OCI-LY7 (cell line): ENCODE results near the gene LPCAT3. TPM values are rescaled to one million over a fixed set of nuclear protein-coding genes. Genes with fewer than 3 reads are reported as not detected.

Experiments used
- BruUV-seq: library from RNA; stranded (reverse); fragments of 400-500 nt; replicated peaks from 2 replicates; lab custom pipeline; 2021; lab: Mats Ljungman, UMichigan
- CTCF ChIA-PET: fragments of 300-600 bp; sonication (Branson Sonifier 250); formaldehyde crosslinking; loops from one replicate; lab custom pipeline; 2022; ENCODE audit warnings: antibody characterized with exemption; ENCODE audit not compliant: unreplicated experiment; lab: Charles Lee
- POLR2A ChIA-PET: fragments of 300-600 bp; sonication (Branson Sonifier 250); formaldehyde crosslinking; loops from one replicate; lab custom pipeline; 2022; ENCODE audit warnings: antibody characterized with exemption; lab: Charles Lee
- DNase-seq: peaks from one replicate; pipeline ENCODE4 v3.0.0-alpha.2; 2015; ENCODE audit warnings: low spot score
- H2AFZ ChIP-seq: fragments of 200-600 bp; sonication (generic), shearing (Covaris generic); 2 replicates; pipeline ENCODE4 v1.6.1; 2014; ENCODE audit warnings: mild to moderate bottlenecking, antibody characterized with exemption, low read length, moderate library complexity
- H3K27ac ChIP-seq: fragments of 200-600 bp; sonication (generic); 2 replicates; pipeline ENCODE4 v1.5.1; 2014; ENCODE audit warnings: mixed run types, low read depth, mild to moderate bottlenecking, moderate library complexity, low read length, inconsistent platforms; ENCODE audit not compliant: poor library complexity, severe bottlenecking
- H3K36me3 ChIP-seq: fragments of 200-600 bp; sonication (generic); 2 replicates; pipeline ENCODE4 v1.6.1; 2014; ENCODE audit warnings: mild to moderate bottlenecking, antibody characterized with exemption, low read length, moderate library complexity, mixed read lengths; ENCODE audit not compliant: insufficient read depth
- H3K4me1 ChIP-seq: fragments of 200-600 bp; sonication (generic); 2 replicates; pipeline ENCODE4 v1.5.1; 2014; ENCODE audit warnings: mild to moderate bottlenecking, low read length; ENCODE audit not compliant: insufficient read depth, poor library complexity, severe bottlenecking
- H3K4me2 ChIP-seq: fragments of 200-600 bp; sonication (generic); 2 replicates; pipeline ENCODE4 v1.6.1; 2014; ENCODE audit warnings: mild to moderate bottlenecking, low read length
- H3K4me3 ChIP-seq: fragments of 200-600 bp; sonication (generic); 2 replicates; pipeline ENCODE4 v1.5.1; 2014; ENCODE audit warnings: mild to moderate bottlenecking, low read depth, low read length; ENCODE audit not compliant: poor library complexity, severe bottlenecking
- H3K79me2 ChIP-seq: fragments of 200-600 bp; sonication (generic); 2 replicates; pipeline ENCODE4 v1.6.1; 2016; ENCODE audit warnings: low read depth, mild to moderate bottlenecking, low read length, moderate library complexity, mixed read lengths; ENCODE audit not compliant: insufficient read depth
- H3K9me2 ChIP-seq: fragments of 200-600 bp; sonication (generic); 2 replicates; pipeline ENCODE4 v1.6.1; 2016; ENCODE audit warnings: mild to moderate bottlenecking, low read length, mixed read lengths; ENCODE audit not compliant: insufficient read depth
- H3K9me3 ChIP-seq: fragments of 200-600 bp; sonication (generic); 2 replicates; pipeline ENCODE4 v1.6.1; 2014; ENCODE audit warnings: mild to moderate bottlenecking, mixed run types, low read length, mixed read lengths
- H4K20me1 ChIP-seq: fragments of 200-600 bp; sonication (generic); 2 replicates; pipeline ENCODE4 v1.6.1; 2014; ENCODE audit warnings: mild to moderate bottlenecking, antibody characterized with exemption, low read length, moderate library complexity, mixed read lengths; ENCODE audit not compliant: insufficient read depth
- CTCF ChIP-seq: fragments of 200-600 bp; sonication (generic); conservative IDR thresholded peaks from 2 replicates; pipeline ENCODE4 v1.5.1; 2014; ENCODE audit warnings: mild to moderate bottlenecking, antibody characterized with exemption, low read length, moderate library complexity, mixed read lengths
- EZH2phosphoT487 ChIP-seq: fragments of 200-600 bp; sonication (generic); IDR thresholded peaks from 2 replicates; pipeline ENCODE4 v1.6.1; 2018; ENCODE audit warnings: low read depth, borderline replicate concordance, mild to moderate bottlenecking, mixed run types, antibody characterized with exemption, low read length, moderate library complexity, mixed read lengths
- intact Hi-C: fragments of 100-400 bp; cut with micrococcal nuclease; formaldehyde crosslinking; loops from one replicate; pipeline ENCODE4 v1.10.0; 2022; ENCODE audit not compliant: unreplicated experiment
- total RNA-seq, 2 experiments: library from RNA; depleted of rRNA in 1 of 2; stranded (reverse); fragments of >200 nt in 1 of 2; shearing (Covaris generic) in 1 of 2; gene quantifications; 2 replicates each; pipeline ENCODE4 v1.2.3, GENCODE V29; 2014 to 2022

The LPCAT3 gene
- total RNA-seq, 2 experiments from 2014 or later, result 17.4 to 29.7 TPM

GRCh38 chr12:7034464-7034863 is 16.2 kb upstream of the LPCAT3 start:
- intact Hi-C loops, result no loop called here
- no peak for DNase-seq
- Histone ChIP-seq H3K9me3 (no peaks in the 10 kb centered on the region), H4K20me1 (no peaks in the 10 kb centered on the region), H3K9me2 (no peaks in the 10 kb centered on the region), H3K4me3 (no peak overlapping the region), H3K27ac (no peak overlapping the region), H3K79me2 (no peaks in the 10 kb centered on the region), H3K36me3 (no peaks in the 10 kb centered on the region), H3K4me1 (no peaks in the 10 kb centered on the region), H3K4me2 (no peak overlapping the region), H2AFZ (no peak overlapping the region)
- CTCF ChIA-PET, result no interaction called here
- POLR2A ChIA-PET, result no interaction called here
- no TSS peak for BruUV-seq
- no peak for TF ChIP-seq EZH2phosphoT487
- no peak for TF ChIP-seq CTCF

GRCh38 chr12:7032990-7033389 is 14.7 kb upstream of the LPCAT3 start:
- Histone ChIP-seq H3K36me3 (no peaks in the 10 kb centered on the region), H3K9me3 (no peaks in the 10 kb centered on the region), H3K4me2 (no peak overlapping the region), H3K79me2 (no peaks in the 10 kb centered on the region), H4K20me1 (no peaks in the 10 kb centered on the region), H3K4me3 (no peak overlapping the region), H2AFZ (no peak overlapping the region), H3K4me1 (no peaks in the 10 kb centered on the region), H3K9me2 (no peaks in the 10 kb centered on the region), H3K27ac (no peak overlapping the region)
- TF ChIP-seq EZH2phosphoT487 (no peak), CTCF (no peak)
- DNase-seq, result no peak
- CTCF ChIA-PET, result no interaction called here
- intact Hi-C loops, result no loop called here
- no TSS peak for BruUV-seq
- POLR2A ChIA-PET, result no interaction called here

DNA sequence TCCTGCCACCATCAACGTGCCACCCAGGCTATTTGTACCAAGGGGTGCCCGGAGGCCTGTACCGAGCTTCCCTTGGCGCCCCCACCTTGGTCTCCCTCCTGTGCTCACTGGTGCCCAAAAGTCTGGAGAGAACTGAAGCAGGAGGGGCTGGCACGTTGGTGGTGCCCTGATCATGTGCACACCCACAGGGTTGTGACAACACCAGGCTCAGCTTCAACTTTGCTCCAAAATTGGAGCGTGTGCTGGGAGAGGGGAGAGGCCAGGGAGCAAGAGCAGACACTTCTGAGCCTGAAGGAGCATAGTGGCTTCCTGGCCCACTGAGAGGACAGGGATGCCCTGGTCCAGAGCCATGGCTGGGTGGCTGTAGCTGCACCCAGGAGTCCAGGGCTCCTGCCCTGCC is 13.0 kb upstream of the LPCAT3 start:
- ChIA-PET CTCF (no interaction called here), POLR2A (interaction anchor here (0.6 kb wide), 1 partner anchor 675 kb away, joined by 3 read pairs; no protein-coding TSS in a partner anchor)
- H2AFZ ChIP-seq, result no peak overlapping the region
- H3K79me2 ChIP-seq, result no peaks in the 10 kb centered on the region
- TF ChIP-seq EZH2phosphoT487 (no peak), CTCF (no peak)
- intact Hi-C loops, result no loop called here
- no peak for DNase-seq
- H3K9me3 ChIP-seq, result no peaks in the 10 kb centered on the region
- no peaks in the 10 kb centered on the region for H3K36me3 ChIP-seq
- BruUV-seq, result no TSS peak
- no peaks in the 10 kb centered on the region for H3K9me2 ChIP-seq
- H4K20me1 ChIP-seq, result no peaks in the 10 kb centered on the region
- no peaks in the 10 kb centered on the region for H3K4me1 ChIP-seq
- no peak overlapping the region for H3K27ac ChIP-seq
- no peak overlapping the region for H3K4me2 ChIP-seq
- no peak overlapping the region for H3K4me3 ChIP-seq
